GM19240 (cell line): ENCODE measurements around the gene SMPX.

Source experiments
- DNase-seq: peaks from one replicate; pipeline ENCODE4 v3.0.0; 2011; ENCODE audit warnings: low spot score; ENCODE audit not compliant: insufficient read length

Gene SMPX

DNA sequence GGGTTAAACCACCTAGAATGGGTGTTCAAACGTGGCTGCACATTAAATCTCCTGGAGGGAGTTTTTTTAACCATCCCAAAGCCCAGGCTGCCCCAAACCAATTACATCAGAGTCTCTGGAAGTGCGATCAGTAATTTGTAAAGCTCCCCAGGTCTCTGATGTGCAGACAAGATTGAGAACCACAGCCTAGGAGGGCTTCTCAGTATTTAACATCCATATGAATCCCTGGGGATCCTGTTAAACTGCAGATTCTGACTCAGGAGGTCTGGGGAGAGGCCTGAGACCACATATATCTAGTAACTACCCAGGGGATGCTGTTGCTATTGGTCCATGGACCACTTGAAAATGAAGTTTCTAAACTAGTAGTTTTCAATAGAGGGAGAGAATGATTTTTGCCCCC lies 42.6 kb downstream of the SMPX start:
- no peak for DNase-seq

DNA sequence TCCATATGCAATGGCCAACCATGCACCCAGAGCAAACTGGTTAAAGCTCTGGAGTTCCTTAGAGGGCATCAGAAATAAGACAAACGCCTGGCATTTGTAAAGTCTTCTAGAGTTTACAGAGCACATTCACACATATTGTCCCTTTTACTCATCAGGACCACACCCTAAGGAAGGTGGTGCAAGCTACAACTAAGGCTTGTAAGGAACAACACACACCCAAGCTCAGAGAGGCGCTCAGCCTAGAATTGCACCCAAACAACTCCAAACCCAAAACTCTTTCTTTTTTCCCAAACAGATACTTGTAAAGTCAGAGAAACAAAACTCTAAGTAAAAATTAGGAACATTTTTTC lies 46.1 kb downstream of the SMPX start:
- no peak for DNase-seq

DNA sequence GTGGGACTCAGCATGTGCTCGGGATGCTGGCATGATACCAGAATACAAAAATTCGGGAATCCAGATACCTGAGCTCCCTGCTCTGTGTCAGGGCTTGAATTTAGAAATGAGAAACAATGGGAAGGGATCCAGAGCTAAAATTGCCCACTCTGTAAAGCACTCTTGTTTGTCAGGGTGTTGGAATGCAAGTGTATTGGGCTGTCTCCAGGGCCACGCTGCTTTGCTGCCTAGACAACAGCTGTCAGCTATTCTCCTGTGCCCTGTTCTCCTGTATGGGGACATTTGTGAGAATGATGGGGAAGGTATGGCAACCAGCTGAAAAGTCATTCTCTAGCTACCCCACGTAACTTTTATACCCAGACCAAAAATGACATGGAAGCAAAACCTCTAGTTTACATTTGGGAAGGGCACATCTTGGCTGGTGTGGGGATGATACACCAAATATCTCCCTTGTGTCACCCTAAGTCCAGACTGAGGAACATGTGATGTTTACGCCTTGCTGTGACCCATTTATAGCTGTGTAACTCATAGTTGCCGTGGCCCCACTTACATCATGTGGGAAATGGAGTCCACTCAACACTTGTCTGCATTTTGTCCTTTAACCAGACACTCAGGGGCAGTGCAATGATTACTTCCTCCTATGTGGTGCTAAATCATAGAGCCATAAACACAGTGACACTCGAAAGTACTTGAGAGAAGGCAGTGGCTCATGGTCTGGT lies 46.6 kb downstream of the SMPX start:
- no peak for DNase-seq

DNA sequence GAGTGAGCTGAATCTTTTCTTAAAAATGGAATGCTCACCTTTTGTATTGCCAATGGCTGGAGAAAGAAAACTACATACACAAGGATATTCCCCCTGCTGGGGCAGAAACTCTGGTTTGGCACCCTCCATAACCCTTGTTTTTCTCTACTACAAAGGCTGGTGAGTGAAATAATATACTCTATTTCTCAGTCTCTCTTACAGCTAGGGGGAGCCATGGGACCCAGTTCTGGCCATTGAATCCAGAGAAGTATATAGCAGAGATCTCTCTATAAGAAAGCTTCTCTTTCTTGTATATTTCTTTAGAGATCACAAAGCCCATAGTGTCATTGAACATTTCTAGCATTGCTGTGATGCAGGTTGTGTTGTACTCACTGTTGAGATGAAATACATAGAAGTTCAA lies 49.8 kb downstream of the SMPX start:
- no peak for DNase-seq

DNA sequence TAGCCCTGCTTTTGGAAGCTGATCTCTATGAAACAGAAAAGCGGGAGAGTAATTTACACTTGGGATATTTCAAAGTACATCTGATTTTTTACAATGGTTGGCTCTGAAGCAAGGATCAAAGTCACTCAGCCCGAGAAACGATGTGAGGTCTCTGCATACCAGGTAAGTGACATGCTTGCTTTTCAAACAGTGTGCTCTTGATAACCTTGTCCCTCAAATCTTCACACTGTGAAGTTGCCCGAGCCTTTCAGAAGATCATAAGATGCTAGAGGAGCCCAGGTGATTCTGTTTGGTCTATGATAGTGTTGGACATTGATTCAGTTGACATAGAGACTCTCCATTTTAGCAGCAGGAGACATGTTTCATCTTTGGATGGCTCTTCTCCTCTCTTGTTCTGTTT lies 52.7 kb downstream of the SMPX start:
- no peak for DNase-seq

DNA sequence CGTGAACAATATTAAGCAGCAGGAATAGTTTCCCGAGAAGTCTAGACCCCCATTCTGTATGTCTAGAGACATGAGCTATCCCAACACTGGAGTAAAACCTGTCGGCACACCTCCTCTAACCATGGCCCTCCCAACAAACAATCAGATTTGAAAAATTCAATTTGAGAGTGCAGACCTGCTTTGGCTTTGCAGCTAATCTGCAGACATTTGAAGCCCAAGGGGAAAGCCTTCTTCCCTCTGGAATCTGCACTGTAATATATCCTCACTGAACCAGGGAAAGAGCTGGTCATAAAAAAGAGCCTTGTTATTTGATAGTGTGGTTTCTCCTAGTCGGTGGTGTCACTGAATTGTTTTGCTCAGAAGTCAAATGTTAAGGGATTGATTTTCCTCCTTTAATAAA lies 55.2 kb downstream of the SMPX start:
- no peak for DNase-seq

DNA sequence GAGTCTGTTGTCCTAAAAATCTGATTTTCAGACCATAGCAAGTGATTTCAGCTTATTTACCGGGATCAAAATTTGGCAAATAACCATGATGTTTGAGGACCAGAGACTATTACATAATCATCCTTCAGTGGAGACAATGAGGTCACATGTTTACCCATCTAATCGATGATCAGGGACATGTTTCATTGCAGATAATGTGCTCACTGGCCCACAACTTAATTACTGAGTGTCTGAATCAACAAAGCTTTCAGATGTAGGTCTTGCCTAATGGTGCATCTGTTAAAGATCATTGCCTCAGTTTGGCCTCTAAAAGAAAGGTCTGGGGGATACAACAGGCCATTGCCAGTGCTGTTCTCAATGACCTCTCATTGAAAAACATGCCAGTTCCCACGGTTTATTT lies 56.9 kb downstream of the SMPX start:
- DNase-seq = no peak

DNA sequence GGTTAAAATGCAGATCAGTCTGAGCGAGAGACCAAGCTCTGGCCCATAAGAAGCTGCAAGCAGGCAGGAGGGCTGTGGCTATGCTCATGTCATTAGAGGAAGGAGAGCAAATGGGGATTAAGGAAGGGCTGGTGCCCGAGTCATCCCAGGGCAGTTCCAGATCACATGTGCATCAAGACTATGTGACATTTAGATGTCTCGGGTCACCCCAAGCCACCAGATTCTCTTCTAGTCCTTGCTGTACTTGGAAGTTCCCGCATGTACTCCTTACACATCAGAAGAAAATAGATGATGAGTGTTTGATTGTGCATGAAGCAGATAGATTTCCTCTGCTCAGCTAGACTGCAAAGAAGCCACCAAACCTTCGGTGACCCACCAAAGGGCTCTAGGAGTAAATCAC lies 57.6 kb downstream of the SMPX start:
- DNase-seq = no peak

DNA sequence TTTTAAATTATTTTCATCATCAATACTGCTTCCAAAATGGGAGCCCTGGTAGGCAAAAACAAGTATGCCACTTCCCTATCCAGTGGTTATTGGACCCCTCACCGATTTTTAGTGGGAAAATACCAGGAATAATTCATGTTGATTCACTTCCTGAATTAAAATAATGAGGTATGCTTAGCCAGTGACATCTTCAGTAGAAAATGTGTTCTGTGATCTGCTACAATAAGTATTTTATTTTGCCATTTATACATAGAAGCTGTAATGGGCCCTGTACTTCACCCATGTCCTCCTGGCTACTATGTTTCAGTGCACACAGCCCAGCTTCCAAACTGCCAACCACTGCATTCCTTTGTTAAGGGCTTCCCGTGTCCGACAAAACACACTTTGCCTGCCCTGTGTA lies 58.8 kb downstream of the SMPX start:
- DNase-seq = no peak

DNA sequence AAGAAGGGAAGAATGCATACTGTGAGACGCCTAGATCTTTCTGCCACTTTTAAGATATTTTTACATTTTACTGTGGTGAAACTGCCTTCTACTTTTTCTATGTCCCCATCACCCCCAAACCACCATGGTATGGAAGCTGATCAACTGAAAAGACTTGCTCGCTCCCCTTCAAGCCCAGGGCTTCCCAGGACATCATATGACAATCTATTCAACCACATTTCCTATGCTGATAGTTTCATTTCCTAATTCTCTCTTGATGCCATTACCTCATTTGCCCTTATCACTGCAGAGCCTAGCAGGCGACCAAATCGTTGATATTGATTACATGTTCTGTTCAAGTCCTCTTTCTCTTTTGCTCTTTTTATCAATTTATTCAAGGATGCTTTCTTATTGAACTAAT lies 59.6 kb downstream of the SMPX start:
- DNase-seq = no peak

DNA sequence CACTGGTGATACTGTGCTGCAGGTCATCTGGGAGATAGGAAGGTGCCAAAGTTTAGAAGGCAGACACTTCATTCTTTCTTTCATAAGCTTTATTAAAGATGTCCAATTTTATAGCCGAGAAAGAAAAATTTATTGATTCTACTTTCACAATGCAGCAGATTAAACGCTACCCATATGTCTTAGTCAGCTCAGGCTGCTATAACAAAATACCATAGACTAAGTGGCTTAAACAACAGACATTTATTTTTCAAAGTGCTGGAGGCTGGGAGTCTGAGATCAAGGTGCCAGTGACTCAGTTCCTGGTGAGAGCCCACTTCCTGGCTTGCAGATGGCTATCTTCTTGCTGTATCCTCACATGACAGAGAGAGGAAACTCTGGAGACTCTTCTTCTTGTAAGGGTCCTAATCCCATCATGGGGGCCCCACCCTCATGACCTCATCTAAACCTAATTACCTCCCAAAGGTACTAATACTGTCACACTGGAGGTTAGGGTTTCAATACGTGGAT lies 66.4 kb downstream of the SMPX start:
- no peak for DNase-seq

DNA sequence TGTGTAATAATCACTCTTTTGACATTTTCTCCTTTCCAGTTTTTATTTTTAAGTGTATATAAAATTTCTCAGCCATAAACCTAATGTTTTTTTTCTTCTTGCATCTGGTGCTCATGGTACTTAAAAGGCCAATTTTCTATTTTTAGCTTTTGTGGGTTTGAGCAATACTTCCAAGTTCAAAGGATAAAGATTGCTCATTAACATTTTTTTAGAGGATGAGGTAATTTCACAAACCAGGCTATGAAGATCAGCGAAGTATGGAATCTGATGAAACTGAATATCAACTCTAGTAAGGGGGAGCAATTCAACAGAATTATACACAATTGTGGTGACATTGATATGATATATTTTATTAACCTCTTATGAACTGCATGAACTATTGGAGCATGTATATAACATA lies 74.0 kb downstream of the SMPX start:
- DNase-seq = no peak

DNA sequence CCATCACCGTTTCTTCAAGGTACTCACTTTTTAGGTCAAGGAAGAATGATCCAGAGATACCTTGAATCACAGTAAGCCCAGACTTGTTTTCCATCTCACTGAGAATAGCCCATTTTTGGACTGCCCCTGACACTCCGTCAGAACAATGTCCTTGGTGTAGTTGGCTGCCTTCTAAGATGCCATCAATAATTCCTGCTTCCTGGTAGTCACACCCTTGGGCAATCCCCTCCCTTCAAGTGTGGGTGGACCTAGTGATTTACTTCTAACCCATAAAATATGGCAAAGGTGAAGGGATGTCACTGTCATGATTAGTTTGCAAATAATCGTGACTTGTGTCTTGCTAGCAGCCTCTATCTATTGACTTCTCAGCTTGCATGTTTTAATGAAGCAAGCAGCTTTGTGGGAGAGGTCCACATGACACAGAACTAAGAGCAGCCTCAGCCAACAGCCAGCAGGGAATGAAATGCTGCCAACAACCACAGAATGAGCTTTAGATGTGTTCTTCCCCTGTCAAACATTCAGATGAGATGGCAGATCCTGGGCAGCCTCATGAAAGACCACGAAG lies 79.8 kb downstream of the SMPX start:
- DNase-seq = no peak

DNA sequence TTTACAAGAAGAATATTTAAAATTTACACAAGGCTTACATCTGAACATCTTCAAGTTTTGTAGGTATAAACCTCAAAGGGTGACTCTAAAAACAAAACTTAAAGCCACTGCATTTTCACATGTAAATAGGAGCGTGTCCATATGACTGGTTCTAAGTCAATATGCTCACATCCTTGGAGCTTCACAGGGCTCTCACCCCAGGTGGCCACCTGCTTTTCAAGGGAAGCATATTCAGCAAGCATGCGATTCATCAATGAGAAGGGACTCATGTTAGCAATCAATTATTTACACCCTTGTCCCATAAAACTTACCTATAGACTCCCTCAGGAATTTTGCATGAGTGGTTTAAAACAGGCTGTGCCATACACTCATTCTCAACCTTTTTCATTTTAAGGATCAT lies 82.0 kb downstream of the SMPX start:
- DNase-seq = no peak

DNA sequence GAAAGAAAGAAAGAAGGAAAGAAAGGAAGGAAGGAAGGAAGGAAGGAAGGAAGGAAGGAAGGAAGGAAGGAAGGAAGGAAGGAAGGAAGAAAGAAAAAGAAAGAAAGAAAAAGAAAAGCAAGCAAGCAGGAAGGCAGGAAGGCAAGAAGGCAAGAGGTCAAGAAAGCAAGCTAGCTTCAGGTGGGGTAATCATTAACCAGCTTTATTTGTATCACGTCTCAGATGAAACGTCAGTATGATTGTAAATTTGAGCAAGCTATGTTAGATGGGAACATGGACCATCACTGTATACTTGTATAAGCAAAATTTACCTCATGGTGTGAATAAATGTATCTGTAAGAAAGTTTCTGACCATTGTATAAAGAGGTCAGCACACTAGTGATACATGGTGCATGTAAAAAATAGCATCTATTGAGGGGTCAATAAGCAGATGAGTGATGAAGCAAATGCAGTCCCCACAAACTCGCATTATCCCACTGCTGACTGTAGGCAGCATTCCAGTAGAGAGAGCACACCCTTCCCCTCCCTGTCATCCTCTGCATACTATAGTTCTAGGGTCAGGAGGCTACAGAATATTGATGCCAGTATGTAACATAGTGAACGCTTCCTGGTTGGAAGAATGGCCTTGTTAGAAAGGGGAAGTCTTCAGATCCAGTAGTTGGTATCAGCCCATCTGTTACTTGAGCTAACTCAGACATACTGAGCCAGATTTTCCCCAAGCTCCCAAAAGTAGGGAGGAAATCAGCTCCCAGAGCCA lies 83.3 kb downstream of the SMPX start:
- no peak for DNase-seq

DNA sequence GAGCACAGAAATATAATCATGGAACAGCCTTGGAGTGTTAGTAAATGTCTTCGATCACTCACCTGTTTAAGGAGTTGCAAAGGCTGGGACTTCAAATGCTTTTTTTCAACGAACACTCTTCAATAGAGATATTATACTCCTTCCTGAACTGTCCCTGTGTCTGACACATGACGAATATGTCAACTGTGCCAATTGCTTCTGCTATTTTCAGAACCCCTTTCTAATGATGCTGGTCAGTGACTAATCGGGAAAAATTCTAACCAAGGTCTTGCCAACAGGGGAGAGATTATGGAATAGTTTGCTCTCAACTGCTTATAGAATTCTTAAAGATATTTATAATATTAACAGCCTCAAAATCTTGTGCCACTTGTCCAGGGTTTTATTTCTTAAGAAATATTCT lies 91.2 kb downstream of the SMPX start:
- no peak for DNase-seq

DNA sequence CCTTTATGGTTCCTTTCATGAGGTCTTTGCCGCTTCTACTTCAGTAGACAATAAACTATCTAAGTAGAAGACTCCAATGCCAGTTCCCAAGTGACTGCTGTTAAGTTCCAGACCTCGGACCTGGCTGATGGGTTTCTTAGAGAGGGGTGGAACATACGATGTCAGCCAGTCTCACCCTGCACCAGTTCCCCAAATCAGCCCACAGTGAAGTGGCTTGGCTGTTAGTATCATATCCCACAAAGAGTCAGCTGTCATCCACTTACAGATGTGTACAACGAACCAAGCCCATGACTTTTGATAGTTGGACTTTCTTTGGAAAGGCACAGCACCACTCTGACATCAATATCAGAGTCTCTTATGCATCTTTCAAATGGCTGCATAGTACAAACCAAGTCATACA lies 91.7 kb downstream of the SMPX start:
- DNase-seq = no peak

DNA sequence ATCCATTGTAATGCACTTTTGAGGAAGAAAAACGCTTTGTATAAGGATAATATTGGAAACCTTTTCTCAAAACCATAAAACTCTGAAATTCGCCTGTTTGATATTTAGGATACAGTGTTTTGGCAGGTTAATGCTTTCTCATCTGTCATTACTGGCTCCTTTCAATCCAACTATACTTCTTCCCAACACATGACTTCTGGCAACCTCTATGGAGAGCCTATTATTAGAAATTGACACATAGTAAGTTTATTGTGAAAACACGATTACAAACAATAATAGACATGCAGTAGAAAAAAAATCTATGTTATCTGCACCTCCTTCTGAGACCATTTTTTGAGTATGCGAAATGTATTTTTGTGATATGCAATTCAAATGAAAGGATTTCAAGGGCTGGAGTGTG lies 95.2 kb downstream of the SMPX start:
- DNase-seq = no peak

DNA sequence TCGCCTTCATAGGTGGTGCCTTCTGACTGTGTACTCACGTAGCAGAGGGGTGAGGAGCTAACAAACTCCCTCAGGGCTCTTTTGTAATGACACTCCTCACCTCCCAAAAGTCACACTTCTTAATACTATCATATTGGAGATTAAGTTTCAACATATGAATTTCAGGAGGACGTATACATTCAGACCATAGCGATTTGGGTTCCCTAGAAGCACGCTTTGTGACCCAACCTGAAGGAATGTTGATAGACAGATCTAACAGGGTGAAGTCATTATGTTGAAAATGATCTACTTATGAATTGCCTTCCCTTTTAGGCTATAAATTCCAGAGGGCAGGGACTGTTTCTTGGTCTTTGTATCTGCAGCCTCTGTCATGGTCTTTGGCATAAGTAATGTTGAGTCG lies 96.6 kb downstream of the SMPX start:
- DNase-seq = no peak

DNA sequence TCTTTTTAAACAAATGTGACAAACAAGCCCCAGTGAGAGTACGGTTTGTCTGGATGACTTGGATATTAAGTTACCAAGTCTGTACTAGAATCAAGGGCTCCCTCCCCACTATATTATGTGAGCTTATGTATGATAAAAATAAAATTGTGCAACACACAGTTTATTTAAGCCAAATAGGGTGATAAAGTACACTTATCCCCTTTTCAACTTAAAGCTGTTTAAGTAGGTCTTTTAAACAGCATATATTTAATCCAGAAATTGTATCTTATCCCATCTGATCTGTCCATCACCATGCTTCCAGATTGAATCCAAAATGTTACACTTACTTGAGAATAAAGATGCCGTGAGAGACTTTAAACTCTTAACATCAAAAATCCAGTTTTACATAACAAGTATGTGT lies 97.8 kb downstream of the SMPX start:
- DNase-seq = no peak

DNA sequence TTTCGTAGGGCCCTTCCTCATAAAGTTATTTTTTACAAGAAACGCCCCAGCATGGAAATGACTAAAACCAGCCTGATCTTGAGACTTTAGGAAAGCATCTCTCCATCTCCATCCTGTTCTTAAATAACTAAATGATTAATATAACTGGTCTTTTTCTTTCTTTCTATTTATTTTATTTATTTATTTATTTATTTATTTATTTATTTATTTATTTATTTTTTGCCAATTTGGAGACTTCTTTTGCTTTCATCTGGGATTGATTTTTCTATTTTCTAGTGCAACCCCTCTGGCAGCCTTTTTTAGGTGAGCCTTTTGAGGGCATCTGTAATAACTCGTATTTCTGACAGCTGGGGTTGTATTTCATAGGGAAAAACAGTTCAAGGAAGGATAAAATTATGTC lies 98.6 kb downstream of the SMPX start:
- no peak for DNase-seq

DNA sequence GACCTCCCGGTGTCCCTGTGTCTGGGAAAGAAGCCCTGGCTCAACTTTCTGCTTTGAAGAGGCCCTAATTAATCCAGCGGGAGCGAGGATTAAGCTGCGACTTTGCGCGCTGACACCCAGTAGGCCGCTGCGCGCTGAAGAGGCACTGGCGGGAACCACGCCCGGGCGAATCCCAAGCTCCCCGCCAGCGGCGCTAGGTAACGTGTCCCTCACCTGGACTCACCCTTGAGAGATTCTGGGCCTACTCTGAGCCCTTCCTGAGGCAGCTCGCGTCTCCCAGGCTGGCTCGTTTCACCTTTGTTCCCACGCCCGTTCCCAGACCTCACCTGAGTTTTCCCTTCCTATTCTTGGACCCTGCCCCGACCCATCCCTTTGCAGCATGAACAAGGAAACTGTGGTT lies 99.2 kb downstream of the SMPX start:
- no peak for DNase-seq
